22Rv1 (cell line): ENCODE data around the gene MT1M.

Experiments used
- CTCF ChIP-seq: fragments of 450-650 bp; IDR thresholded peaks from 2 replicates; pipeline ENCODE4 v1.5.1; 2017; ENCODE audit warnings: mild to moderate bottlenecking
- ZFX ChIP-seq: fragments of 450-650 bp; IDR thresholded peaks from 2 replicates; pipeline ENCODE4 v1.6.1; 2017; ENCODE audit warnings: antibody characterized with exemption, borderline replicate concordance

DNA sequence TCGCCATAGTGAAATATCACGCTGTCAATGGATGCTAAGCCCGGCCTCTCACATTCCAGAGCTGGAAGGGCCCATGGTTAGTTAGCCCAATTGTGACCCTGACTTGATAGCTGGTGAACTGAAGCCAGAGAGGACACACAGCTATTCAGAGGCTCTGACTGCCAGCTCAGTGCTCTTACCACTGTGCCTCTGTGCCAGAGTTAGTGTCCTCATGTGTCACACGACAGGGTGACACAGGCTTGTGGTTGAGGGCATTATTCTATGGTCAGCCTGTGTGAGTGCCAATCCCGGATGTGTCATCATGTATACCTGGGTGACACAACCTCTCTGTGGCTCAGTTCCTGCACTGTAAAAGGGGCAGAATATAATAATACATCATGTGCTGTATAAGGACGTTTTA is 47.4 kb downstream of the MT1M start:
- no peak for TF ChIP-seq CTCF
- TF ChIP-seq ZFX, result no peak
